H9 (cell line): ENCODE results near the gene GRID1. TPM values are rescaled to one million over a fixed set of nuclear protein-coding genes. Genes with fewer than 3 reads are reported as not detected.

ENCODE experiments used
- DNase-seq: peaks from one replicate; pipeline ENCODE4 v3.0.0-alpha.2; 2017
- H2AFZ ChIP-seq: one replicate; pipeline ENCODE4 v1.6.1; 2013; ENCODE audit warnings: mild to moderate bottlenecking, low read length, control low read depth, moderate library complexity
- H2AK5ac ChIP-seq: 2 replicates; pipeline ENCODE4 v1.6.1; 2013; ENCODE audit warnings: low read length, control low read depth, mixed read lengths; ENCODE audit not compliant: insufficient read length
- H2BK120ac ChIP-seq: one replicate; pipeline ENCODE4 v1.6.1; 2013; ENCODE audit warnings: low read depth, mild to moderate bottlenecking, low read length, control low read depth, inconsistent platforms; ENCODE audit not compliant: poor library complexity, severe bottlenecking
- H2BK12ac ChIP-seq: 2 replicates; pipeline ENCODE4 v1.6.1; 2013; ENCODE audit warnings: low read length, control low read depth, mixed read lengths, low read depth; ENCODE audit not compliant: insufficient read length
- H2BK15ac ChIP-seq: 2 replicates; pipeline ENCODE4 v1.6.1; 2013; ENCODE audit warnings: low read depth, low read length, control low read depth
- H2BK20ac ChIP-seq: one replicate; pipeline ENCODE4 v1.6.1; 2013; ENCODE audit warnings: low read depth, mild to moderate bottlenecking, low read length, control low read depth, inconsistent platforms; ENCODE audit not compliant: poor library complexity, severe bottlenecking
- H2BK5ac ChIP-seq: 2 replicates; pipeline ENCODE4 v1.6.1; 2013; ENCODE audit warnings: low read length, control low read depth, mixed read lengths; ENCODE audit not compliant: insufficient read length
- H3K14ac ChIP-seq: 2 replicates; pipeline ENCODE4 v1.6.1; 2013; ENCODE audit warnings: low read length, control low read depth; ENCODE audit not compliant: insufficient read depth
- H3K18ac ChIP-seq: 2 replicates; pipeline ENCODE4 v1.6.1; 2013; ENCODE audit warnings: low read depth, mild to moderate bottlenecking, mixed read lengths, low read length, control low read depth; ENCODE audit not compliant: insufficient read length
- H3K23ac ChIP-seq: 2 replicates; pipeline ENCODE4 v1.6.1; 2013; ENCODE audit warnings: low read length, control low read depth, mixed read lengths, low read depth; ENCODE audit not compliant: insufficient read length
- H3K23me2 ChIP-seq: 2 replicates; pipeline ENCODE4 v1.6.1; 2013; ENCODE audit warnings: low read depth, mild to moderate bottlenecking, mixed read lengths, low read length, control low read depth; ENCODE audit not compliant: insufficient read length, poor library complexity, severe bottlenecking
- H3K27ac ChIP-seq: 2 replicates; pipeline ENCODE4 v1.5.1; 2013; ENCODE audit warnings: low read length, control low read depth, mixed read lengths, low read depth; ENCODE audit not compliant: insufficient read length
- H3K27me3 ChIP-seq: 2 replicates; pipeline ENCODE4 v1.6.1; 2013; ENCODE audit warnings: low read length, control low read depth, inconsistent platforms; ENCODE audit not compliant: insufficient read depth
- H3K4ac ChIP-seq: 2 replicates; pipeline ENCODE4 v1.6.1; 2013; ENCODE audit warnings: low read depth, mild to moderate bottlenecking, control low read depth, inconsistent platforms, low read length, moderate library complexity
- H3K4me1 ChIP-seq: 2 replicates; pipeline ENCODE4 v1.6.1; 2013; ENCODE audit warnings: low read length, control low read depth, inconsistent platforms; ENCODE audit not compliant: insufficient read depth
- H3K4me2 ChIP-seq: 2 replicates; pipeline ENCODE4 v1.6.1; 2013; ENCODE audit warnings: low read length, control low read depth, mixed read lengths; ENCODE audit not compliant: insufficient read length, insufficient read depth
- H3K56ac ChIP-seq: 2 replicates; pipeline ENCODE4 v1.6.1; 2013; ENCODE audit warnings: low read depth, mild to moderate bottlenecking, mixed read lengths, low read length, control low read depth; ENCODE audit not compliant: insufficient read length
- H3K79me1 ChIP-seq: 2 replicates; pipeline ENCODE4 v1.6.1; 2013; ENCODE audit warnings: low read depth, mild to moderate bottlenecking, moderate library complexity, low read length, control low read depth, inconsistent platforms; ENCODE audit not compliant: insufficient read depth, poor library complexity, severe bottlenecking
- H3K79me2 ChIP-seq: 2 replicates; pipeline ENCODE4 v1.6.1; 2013; ENCODE audit warnings: low read length, control low read depth, inconsistent platforms; ENCODE audit not compliant: insufficient read depth
- H3K9ac ChIP-seq: 2 replicates; pipeline ENCODE4 v1.6.1; 2013; ENCODE audit warnings: low read length, control low read depth, mixed read lengths; ENCODE audit not compliant: insufficient read length; ENCODE audit errors: extremely low read depth
- H3K9me3 ChIP-seq: one replicate; pipeline ENCODE4 v1.6.1; 2013; ENCODE audit warnings: low read depth, low read length, inconsistent platforms; ENCODE audit not compliant: control insufficient read depth
- H3T11ph ChIP-seq: one replicate; pipeline ENCODE4 v1.6.1; 2013; ENCODE audit warnings: mild to moderate bottlenecking, low read length, control low read depth, inconsistent platforms
- H4K20me1 ChIP-seq: one replicate; pipeline ENCODE4 v1.6.1; 2013; ENCODE audit not compliant: control insufficient read depth, insufficient read length, insufficient read depth
- H4K5ac ChIP-seq: 2 replicates; pipeline ENCODE4 v1.6.1; 2013; ENCODE audit warnings: low read depth, mild to moderate bottlenecking, mixed read lengths, low read length, control low read depth; ENCODE audit not compliant: insufficient read length
- H4K8ac ChIP-seq: replicated peaks from 2 replicates; pipeline ENCODE4 v1.6.1; 2013; ENCODE audit warnings: low read length, control low read depth, mixed read lengths, low read depth; ENCODE audit not compliant: insufficient read length
- H4K91ac ChIP-seq: 2 replicates; pipeline ENCODE4 v1.6.1; 2013; ENCODE audit warnings: low read depth, mild to moderate bottlenecking, moderate library complexity, mixed read lengths, low read length, control low read depth; ENCODE audit not compliant: insufficient read length
- H3K27ac Mint-ChIP-seq, 3 experiments: 2 replicates in 2 of 3; 3 replicates in 1 of 3; pipeline ENCODE4 v1.8.0; 2020 to 2021; ENCODE audit warnings: mixed read lengths in 3 of 3, mild to moderate bottlenecking in 1 of 3, moderate library complexity in 1 of 3
- H3K27me3 Mint-ChIP-seq: 2 replicates; pipeline ENCODE4 v1.8.0; 2021; ENCODE audit warnings: low read depth, mild to moderate bottlenecking, moderate library complexity, mixed read lengths
- H3K36me3 Mint-ChIP-seq, 3 experiments: 2 replicates in 2 of 3; 3 replicates in 1 of 3; pipeline ENCODE4 v1.8.0; 2020 to 2021; ENCODE audit warnings: low read depth in 3 of 3, mixed read lengths in 3 of 3; ENCODE audit not compliant: insufficient read depth in 1 of 3
- H3K4me1 Mint-ChIP-seq, 2 experiments: 2 replicates each; pipeline ENCODE4 v1.8.0; 2020; ENCODE audit warnings: mixed read lengths in 2 of 2
- H3K4me3 Mint-ChIP-seq, 2 experiments: 2 replicates in 1 of 2; 3 replicates in 1 of 2; pipeline ENCODE4 v1.8.0; 2020 to 2021; ENCODE audit warnings: mild to moderate bottlenecking in 2 of 2, mixed read lengths in 2 of 2, moderate library complexity in 1 of 2
- H3K9me3 Mint-ChIP-seq, 2 experiments: 2 replicates in 1 of 2; 3 replicates in 1 of 2; pipeline ENCODE4 v1.8.0; 2020; ENCODE audit warnings: mild to moderate bottlenecking in 2 of 2, mixed read lengths in 2 of 2, moderate library complexity in 1 of 2
- WGBS: extraction: QIAGEN DNeasy Blood & Tissue Kit; methylation state at CpG from one replicate; pipeline ENCODE4 v1.1.7; 2013; ENCODE audit warnings: missing lambda C conversion rate, low lambda C conversion rate, mixed read lengths; ENCODE audit not compliant: insufficient read length; ENCODE audit errors: extremely low coverage; 5-methylcytosine and 5-hydroxymethylcytosine counted together
- total RNA-seq: library from RNA; stranded (reverse); gene quantifications from 2 replicates; pipeline ENCODE4 v1.2.1, GENCODE V29; 2021
- TF ChIP-seq, protein P1 (sequence below): fragments of 200-600 bp; sonication (generic); conservative IDR thresholded peaks from 3 replicates; pipeline ENCODE4 v1.8.0; 2021; ENCODE audit warnings: antibody characterized with exemption, mild to moderate bottlenecking

GRID1 gene
- total RNA-seq, 1 experiment from 2014 or later: 0.35 TPM

DNA sequence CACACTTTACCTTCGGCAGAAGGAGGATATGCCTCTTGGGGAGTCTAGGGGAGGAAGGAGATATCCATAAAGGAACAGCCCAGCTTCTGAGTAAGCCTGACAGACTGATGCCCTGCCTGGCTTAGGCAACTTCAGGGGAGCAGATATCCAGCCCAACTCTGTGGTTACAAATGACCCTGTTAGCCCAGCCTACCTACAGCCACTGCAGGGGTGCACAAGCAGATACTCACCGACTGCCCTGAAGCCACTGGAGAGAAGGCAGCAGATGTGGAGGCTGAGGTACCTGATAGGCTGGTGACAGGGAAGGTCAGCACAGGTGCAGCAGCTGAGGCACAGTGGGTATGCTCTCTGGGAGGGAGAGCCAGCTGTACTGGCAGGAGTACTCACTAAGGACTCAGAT lies 770.2 kb downstream of the GRID1 start:
- Histone ChIP-seq H3T11ph (no peak overlapping the region), H3K4me2 (no peak overlapping the region), H4K8ac (no peak overlapping the region), H3K23ac (no peak overlapping the region), H4K91ac (no peak overlapping the region), H2BK15ac (no peak overlapping the region), H3K18ac (no peak overlapping the region), H2BK120ac (no peak overlapping the region), H2AFZ (no peak overlapping the region), H3K9me3 (no peaks in the 10 kb centered on the region), H4K5ac (no peak overlapping the region), H3K79me1 (no peaks in the 10 kb centered on the region), H3K56ac (no peak overlapping the region), H3K9ac (no peak overlapping the region), H2BK12ac (no peak overlapping the region), H2BK20ac (no peak overlapping the region), H2AK5ac (no peak overlapping the region), H3K14ac (no peak overlapping the region), H3K23me2 (no peaks in the 10 kb centered on the region), H3K27me3 (no peaks in the 10 kb centered on the region), H3K4ac (no peak overlapping the region), H3K79me2 (no peaks in the 10 kb centered on the region), H3K4me1 (no peaks in the 10 kb centered on the region), H2BK5ac (no peak overlapping the region), H3K27ac (no peak overlapping the region), H4K20me1 (no peaks in the 10 kb centered on the region)
- TF ChIP-seq, protein P1, sequence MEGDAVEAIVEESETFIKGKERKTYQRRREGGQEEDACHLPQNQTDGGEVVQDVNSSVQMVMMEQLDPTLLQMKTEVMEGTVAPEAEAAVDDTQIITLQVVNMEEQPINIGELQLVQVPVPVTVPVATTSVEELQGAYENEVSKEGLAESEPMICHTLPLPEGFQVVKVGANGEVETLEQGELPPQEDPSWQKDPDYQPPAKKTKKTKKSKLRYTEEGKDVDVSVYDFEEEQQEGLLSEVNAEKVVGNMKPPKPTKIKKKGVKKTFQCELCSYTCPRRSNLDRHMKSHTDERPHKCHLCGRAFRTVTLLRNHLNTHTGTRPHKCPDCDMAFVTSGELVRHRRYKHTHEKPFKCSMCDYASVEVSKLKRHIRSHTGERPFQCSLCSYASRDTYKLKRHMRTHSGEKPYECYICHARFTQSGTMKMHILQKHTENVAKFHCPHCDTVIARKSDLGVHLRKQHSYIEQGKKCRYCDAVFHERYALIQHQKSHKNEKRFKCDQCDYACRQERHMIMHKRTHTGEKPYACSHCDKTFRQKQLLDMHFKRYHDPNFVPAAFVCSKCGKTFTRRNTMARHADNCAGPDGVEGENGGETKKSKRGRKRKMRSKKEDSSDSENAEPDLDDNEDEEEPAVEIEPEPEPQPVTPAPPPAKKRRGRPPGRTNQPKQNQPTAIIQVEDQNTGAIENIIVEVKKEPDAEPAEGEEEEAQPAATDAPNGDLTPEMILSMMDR: no peak
- Mint-ChIP-seq H3K27me3 (no peaks in the 10 kb centered on the region), H3K4me1 (peaks cover 0 to 3% of the 10 kb centered on the region in 2 experiments; a peak in 1 of 4 replicates), H3K27ac (no peak overlapping the region), H3K4me3 (no peak overlapping the region), H3K9me3 (no peaks in the 10 kb centered on the region), H3K36me3 (no peaks in the 10 kb centered on the region)
- WGBS: no CpG with 5 or more reads among the region's 2 CpGs
- DNase-seq: no peak
